Measurements from ENCODE around the gene ATAD3C. TPM values are rescaled to one million over a fixed set of nuclear protein-coding genes. Genes with fewer than 3 reads are reported as not detected.
"Not testable (repeated sequence)": the region's sequence is repeated elsewhere in the genome, so short reads cannot be mapped to it uniquely, and the experiment has no call there.

The ATAD3C gene
- polyA plus RNA-seq, 1 of the 3 experiments (the other 2 are of a cell fraction) = 0.38 TPM

DNA sequence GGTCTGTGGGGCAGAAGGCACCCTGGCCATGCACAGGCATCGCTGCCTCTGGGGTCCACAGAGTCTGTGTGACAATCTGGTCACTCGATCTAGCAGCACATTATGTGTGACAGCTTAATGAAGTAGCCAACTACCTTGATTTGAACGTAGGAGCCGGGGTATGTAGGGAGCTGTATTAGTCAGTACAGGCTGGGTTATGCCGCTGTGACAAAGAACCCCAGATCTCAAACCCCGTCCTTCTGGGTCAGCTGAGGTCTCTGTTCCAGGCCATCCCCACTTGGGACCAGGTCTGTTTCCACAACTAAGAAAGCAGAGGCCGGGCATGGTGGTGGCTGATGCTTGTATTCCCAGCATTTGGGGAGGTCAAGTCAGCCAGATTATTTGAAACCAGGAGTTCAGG lies 13.8 kb downstream of the ATAD3C start:
- H3K4me3 ChIP-seq (ENCODE audit: low read depth in 2 of 2, low read length in 1 of 2) = no peak overlapping the region
- no peak overlapping the region for H3K4me2 ChIP-seq
- H4K20me1 ChIP-seq (ENCODE audit: insufficient read depth) = no peaks in the 10 kb centered on the region
- CTCF ChIA-PET = interaction anchor here (0.8 kb wide), 1 partner anchor 41 kb away, joined by 4 read pairs; no protein-coding TSS in a partner anchor
- H3K4me1 ChIP-seq (ENCODE audit: control insufficient read depth in 1 of 2, insufficient read depth in 2 of 2, low read depth in 1 of 2, low read length in 1 of 2) = peaks cover 0 to 13% of the 10 kb centered on the region in 2 experiments; a peak in 1 of 4 replicates
- TF ChIP-seq, protein P1, sequence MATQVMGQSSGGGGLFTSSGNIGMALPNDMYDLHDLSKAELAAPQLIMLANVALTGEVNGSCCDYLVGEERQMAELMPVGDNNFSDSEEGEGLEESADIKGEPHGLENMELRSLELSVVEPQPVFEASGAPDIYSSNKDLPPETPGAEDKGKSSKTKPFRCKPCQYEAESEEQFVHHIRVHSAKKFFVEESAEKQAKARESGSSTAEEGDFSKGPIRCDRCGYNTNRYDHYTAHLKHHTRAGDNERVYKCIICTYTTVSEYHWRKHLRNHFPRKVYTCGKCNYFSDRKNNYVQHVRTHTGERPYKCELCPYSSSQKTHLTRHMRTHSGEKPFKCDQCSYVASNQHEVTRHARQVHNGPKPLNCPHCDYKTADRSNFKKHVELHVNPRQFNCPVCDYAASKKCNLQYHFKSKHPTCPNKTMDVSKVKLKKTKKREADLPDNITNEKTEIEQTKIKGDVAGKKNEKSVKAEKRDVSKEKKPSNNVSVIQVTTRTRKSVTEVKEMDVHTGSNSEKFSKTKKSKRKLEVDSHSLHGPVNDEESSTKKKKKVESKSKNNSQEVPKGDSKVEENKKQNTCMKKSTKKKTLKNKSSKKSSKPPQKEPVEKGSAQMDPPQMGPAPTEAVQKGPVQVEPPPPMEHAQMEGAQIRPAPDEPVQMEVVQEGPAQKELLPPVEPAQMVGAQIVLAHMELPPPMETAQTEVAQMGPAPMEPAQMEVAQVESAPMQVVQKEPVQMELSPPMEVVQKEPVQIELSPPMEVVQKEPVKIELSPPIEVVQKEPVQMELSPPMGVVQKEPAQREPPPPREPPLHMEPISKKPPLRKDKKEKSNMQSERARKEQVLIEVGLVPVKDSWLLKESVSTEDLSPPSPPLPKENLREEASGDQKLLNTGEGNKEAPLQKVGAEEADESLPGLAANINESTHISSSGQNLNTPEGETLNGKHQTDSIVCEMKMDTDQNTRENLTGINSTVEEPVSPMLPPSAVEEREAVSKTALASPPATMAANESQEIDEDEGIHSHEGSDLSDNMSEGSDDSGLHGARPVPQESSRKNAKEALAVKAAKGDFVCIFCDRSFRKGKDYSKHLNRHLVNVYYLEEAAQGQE (IDR thresholded peaks at IDR 0.05; ENCODE audit: low read depth, low read length) = no peak
- TF ChIP-seq TAF1 (IDR thresholded peaks at IDR 0.05; ENCODE audit: borderline replicate concordance, low read depth, low read length) (no peak), MXI1 (IDR thresholded peaks at IDR 0.05; ENCODE audit: low read depth, low read length) (no peak), FOXJ3 (CRISPR knock-in tag; IDR thresholded peaks at IDR 0.05) (no peak), RFX5 (IDR thresholded peaks at IDR 0.05; ENCODE audit: low read length) (no peak), USF2 (IDR thresholded peaks at IDR 0.05; ENCODE audit: borderline replicate concordance, low read depth, low read length) (no peak), JUND (IDR thresholded peaks at IDR 0.05) (no peak), YY1 (IDR thresholded peaks at IDR 0.05; ENCODE audit: low read depth) (no peak), FOSL2 (IDR thresholded peaks at IDR 0.05; ENCODE audit: borderline replicate concordance, low read depth) (no peak), CHD2 (IDR thresholded peaks at IDR 0.05; ENCODE audit: low read length, partially characterized antibody) (no peak), EZH2phosphoT487 (IDR thresholded peaks at IDR 0.05; ENCODE audit: borderline replicate concordance, low read depth) (no peak), NFIC (IDR thresholded peaks at IDR 0.05; ENCODE audit: borderline replicate concordance) (no peak), TEAD4 (IDR thresholded peaks at IDR 0.05; ENCODE audit: borderline replicate concordance, insufficient read depth) (no peak), EP300 (IDR thresholded peaks at IDR 0.05; ENCODE audit: borderline replicate concordance in 1 of 2, low read depth in 1 of 2, low read length in 1 of 2) (no peak), IRF3 (IDR thresholded peaks at IDR 0.05; ENCODE audit: low read depth, low read length) (no peak), RAD21 (IDR thresholded peaks at IDR 0.05; ENCODE audit: low read length) (no peak)
- TF ChIP-seq, protein P2, sequence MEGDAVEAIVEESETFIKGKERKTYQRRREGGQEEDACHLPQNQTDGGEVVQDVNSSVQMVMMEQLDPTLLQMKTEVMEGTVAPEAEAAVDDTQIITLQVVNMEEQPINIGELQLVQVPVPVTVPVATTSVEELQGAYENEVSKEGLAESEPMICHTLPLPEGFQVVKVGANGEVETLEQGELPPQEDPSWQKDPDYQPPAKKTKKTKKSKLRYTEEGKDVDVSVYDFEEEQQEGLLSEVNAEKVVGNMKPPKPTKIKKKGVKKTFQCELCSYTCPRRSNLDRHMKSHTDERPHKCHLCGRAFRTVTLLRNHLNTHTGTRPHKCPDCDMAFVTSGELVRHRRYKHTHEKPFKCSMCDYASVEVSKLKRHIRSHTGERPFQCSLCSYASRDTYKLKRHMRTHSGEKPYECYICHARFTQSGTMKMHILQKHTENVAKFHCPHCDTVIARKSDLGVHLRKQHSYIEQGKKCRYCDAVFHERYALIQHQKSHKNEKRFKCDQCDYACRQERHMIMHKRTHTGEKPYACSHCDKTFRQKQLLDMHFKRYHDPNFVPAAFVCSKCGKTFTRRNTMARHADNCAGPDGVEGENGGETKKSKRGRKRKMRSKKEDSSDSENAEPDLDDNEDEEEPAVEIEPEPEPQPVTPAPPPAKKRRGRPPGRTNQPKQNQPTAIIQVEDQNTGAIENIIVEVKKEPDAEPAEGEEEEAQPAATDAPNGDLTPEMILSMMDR (IDR thresholded peaks at IDR 0.05) = no peak
- H3K9me3 ChIP-seq = no peaks in the 10 kb centered on the region
- no peaks in the 10 kb centered on the region for H3K36me3 ChIP-seq (replicated peaks in 1 of 2; ENCODE audit: control insufficient read depth in 1 of 2, insufficient read depth in 2 of 2, low read length in 1 of 2)
- POLR2A ChIA-PET = no interaction called here
- H3K27ac ChIP-seq (ENCODE audit: low read depth in 2 of 2, low read length in 1 of 2) = no peak overlapping the region
- H3K9ac ChIP-seq = no peak overlapping the region
- H2AFZ ChIP-seq (ENCODE audit: low read depth) = no peak overlapping the region
- 94% methylated on average over 3 of the region's 7 CpGs for WGBS (ENCODE audit: low lambda C conversion rate)
- no peak for DNase-seq
- no peaks in the 10 kb centered on the region for H3K27me3 ChIP-seq (ENCODE audit: insufficient read depth)
- no peaks in the 10 kb centered on the region for H3F3A ChIP-seq (replicated peaks; ENCODE audit: insufficient read depth)
- no peaks in the 10 kb centered on the region for H3K79me2 ChIP-seq (ENCODE audit: insufficient read depth)
- H3K9me2 ChIP-seq = no peaks in the 10 kb centered on the region

- H4K20me1 ChIP-seq (ENCODE audit: insufficient read depth); DNase-seq; H3K27ac ChIP-seq (ENCODE audit: low read depth in 2 of 2, low read length in 1 of 2); CTCF ChIA-PET; H3K4me2 ChIP-seq; H3K9me2 ChIP-seq; H2AFZ ChIP-seq (ENCODE audit: low read depth); H3K27me3 ChIP-seq (ENCODE audit: insufficient read depth); H3K9me3 ChIP-seq; POLR2A ChIA-PET; H3K9ac ChIP-seq; H3F3A ChIP-seq (replicated peaks; ENCODE audit: insufficient read depth); H3K4me3 ChIP-seq (ENCODE audit: low read depth in 2 of 2, low read length in 1 of 2); H3K4me1 ChIP-seq (ENCODE audit: control insufficient read depth in 1 of 2, insufficient read depth in 2 of 2, low read depth in 1 of 2, low read length in 1 of 2); H3K36me3 ChIP-seq (replicated peaks in 1 of 2; ENCODE audit: control insufficient read depth in 1 of 2, insufficient read depth in 2 of 2, low read length in 1 of 2): not testable (repeated sequence)
- H3K79me2 ChIP-seq (ENCODE audit: insufficient read depth) = peaks cover 21% of the 10 kb centered on the region
- 71% methylated on average over 3 of the region's 44 CpGs for WGBS (ENCODE audit: low lambda C conversion rate)
Observed at GRCh38 chr1:1468196-1468985, 18.9 kb downstream of the ATAD3C start.

Measured in SK-N-SH (cell line).